GM21737 (cell line): ENCODE results near the gene OS9.
"Not testable (repeated sequence)": the region's sequence is repeated elsewhere in the genome, so short reads cannot be mapped to it uniquely, and the experiment has no call there.

Source experiments
- ATAC-seq: cut with Tn5 transposase; IDR thresholded peaks from one replicate; pipeline ENCODE4 v1.9.1; 2021; ENCODE audit warnings: mild to moderate bottlenecking, moderate library complexity; ENCODE audit not compliant: unreplicated experiment

The OS9 gene

DNA sequence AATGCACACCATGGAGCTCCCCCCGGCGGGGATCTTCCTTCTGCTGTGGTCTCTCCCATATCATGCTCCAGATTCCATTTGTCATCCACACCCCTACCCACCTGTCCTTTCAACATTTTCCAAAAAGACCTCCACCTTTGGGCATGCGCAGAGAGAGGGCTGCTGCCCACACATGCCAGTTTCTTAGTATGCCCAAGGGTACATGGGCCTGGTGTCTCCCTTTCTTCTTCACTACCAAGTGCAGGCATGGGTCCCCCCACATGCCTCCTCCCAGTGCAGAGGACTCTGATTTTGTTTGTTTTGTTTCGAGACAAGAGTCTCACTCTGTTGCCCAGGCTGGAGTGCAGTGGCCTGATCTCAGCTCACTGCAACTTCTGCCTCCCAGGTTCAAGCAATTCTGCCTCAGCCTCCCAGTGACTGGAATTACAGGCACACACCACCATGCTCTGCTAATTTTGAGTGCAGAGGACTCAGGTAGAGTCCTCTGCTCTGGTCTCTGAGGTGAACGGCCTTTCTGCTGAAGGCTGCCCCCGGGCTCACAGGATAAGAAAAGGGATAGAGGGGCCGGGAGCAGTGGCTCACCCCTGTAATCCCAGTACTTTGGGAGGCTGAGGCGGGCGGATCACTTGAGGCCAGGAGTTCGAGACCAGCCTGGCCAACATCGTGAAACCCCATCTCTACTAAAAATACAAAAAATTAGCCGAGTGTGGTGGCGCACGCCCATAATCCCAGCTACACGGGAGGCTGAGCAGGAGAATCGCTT, 28.1 kb downstream of the OS9 start:
- not testable (repeated sequence) for ATAC-seq

GRCh38 chr12:57722716-57723629, 29.0 kb downstream of the OS9 start:
- ATAC-seq: no peak

- no peak for ATAC-seq
Observed at GRCh38 chr12:57723630-57723962, 29.7 kb downstream of the OS9 start.

DNA sequence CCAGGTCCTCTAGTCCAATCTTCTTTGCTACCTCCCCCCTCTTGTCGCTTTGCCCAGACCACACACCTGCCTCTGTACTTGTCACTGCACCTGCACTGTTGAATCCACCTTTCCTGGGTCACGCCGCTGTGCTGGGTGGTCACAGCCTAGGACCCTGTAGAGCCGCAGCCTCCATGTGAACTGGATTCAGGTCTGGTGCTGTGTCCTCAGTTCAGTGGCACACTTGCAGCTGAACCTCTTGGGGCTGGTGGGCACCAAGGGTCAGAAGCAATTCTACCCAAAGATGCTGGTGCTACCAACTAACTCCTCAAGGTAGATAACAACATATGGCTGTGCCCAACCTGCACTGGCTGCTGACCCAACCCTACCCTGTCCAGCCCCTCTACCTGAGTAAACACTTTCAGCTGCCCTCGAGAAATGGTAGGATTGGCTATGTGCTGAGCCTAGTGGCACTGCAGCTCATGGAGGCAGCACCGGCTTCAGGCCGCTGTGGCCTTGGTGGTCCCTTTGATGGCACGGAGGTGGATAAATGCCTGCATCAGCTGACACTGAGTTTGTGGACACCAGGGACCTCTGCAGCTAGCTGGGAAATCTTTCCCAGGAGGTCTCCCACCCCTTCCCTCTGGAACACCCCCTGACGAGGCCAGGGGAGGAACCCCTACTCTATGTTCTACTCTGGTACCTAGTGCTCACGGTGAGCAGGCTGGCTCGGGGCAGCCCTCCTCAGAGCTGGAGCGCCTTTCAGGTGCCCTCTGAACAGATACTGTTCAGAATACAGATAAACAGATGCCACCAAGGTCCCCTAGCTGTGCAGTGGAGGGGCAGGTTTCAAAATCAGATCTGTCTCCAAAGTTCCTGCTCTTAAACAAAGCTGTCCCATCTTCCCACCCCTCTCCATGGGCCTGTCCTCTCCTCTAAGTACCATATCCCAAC, 30.3 kb downstream of the OS9 start:
- ATAC-seq: no peak

GRCh38 chr12:57724936-57725740, 31.2 kb downstream of the OS9 start:
- no peak for ATAC-seq

- no peak for ATAC-seq
Observed at GRCh38 chr12:57725851-57726150, 31.9 kb downstream of the OS9 start.

DNA sequence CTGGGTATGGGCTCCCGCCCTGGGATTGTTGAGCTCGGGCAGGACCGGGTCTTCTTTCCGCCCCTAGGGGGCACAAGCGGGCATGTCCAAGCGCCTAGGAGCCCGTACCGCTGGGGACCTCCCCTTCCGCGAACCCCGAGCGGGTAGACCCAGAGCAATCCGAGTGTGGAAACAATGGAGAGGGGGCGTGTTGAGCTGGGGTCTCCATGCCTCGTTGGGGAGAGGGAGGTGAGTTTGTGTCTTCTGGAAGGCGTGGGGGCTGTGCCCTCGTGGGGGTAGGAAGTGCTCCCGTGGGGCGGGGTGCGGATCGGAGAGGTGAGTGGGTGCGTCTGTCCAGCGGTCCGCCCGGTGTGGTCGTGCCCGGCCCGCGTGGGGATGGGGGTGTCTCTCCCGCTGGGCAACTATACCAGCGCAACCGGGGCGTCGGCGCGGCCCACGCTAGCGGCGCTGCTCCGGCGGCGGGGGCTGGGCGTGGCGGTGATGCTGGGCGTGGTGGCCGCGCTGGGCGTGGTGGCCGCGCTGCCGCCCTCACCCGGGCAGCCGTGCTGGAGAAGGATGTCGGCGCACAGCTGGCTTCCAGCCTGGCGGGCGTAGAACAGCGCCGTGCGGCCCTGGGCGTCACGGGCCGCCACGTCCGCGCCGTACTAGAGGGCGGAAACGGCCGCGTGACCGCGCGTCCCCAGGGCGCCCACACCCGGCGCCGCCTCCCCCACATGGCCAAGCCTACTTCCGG, 32.4 kb downstream of the OS9 start:
- ATAC-seq: no peak

- no peak for ATAC-seq
Observed at GRCh38 chr12:57726884-57727757, 33.2 kb downstream of the OS9 start.

- no peak for ATAC-seq
Observed at GRCh38 chr12:57727758-57728395, 33.9 kb downstream of the OS9 start.

DNA sequence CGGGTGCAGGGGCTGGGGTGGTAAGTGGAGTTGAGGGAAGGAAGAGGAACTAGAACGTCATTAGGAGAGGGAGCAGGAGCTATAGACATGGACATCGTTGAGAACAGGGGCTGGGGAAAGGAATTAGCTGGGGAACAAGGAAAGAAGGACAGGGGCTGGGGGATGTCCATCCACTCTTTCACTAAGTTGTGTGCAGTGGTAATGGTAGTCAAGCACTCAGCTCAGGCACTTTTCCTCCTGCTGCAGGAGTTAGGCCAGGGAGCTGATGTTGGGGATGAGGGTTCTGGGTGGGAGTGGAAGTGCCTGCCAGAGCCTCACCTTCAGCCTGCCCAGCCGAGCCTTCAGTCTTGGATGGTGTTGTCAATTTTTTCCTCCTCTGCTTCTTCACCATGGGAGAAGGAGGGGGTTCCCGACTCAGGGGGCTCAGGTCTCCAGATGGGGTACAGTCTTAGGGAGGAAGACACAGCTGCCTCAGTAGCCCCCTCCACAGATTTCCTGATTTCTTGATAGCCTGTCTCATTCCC, 35.5 kb downstream of the OS9 start:
- ATAC-seq: no peak

DNA sequence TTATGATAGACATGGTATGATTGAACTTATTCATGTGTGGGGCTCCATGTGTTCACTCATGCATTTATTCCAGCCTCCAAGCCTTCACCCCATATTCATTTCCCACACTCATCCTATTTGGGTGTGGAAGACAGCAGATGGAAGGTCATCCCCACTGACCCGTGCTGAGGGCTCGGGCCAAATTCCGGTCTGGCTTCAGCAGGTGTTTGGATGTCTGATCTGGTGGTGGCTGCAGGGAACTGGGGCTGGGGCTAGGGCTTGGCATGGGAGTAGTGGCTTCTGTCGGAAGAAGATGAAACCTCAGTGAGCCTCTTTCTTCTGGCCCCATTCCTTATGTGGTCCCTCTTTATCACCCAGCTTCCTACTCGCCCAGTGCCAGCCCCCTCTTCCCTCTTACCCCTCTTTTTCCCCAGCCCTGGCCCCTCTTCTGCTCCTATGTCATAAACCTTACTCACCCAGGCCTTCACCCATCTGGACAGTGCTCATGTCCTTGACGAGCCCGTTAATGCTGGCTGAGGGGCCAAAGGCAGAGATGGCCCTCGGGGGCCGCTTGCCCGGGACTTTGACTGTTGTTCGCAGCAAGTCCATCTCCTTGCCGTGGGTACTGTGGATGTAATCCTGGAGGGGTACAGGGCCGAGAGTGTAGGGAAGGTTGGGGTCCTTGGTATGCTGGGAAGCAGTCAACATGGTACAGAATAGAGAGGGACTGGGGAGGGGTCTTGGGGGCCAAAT, 36.6 kb downstream of the OS9 start:
- ATAC-seq: no peak

GRCh38 chr12:57731411-57732080, 37.6 kb downstream of the OS9 start:
- ATAC-seq: no peak

DNA sequence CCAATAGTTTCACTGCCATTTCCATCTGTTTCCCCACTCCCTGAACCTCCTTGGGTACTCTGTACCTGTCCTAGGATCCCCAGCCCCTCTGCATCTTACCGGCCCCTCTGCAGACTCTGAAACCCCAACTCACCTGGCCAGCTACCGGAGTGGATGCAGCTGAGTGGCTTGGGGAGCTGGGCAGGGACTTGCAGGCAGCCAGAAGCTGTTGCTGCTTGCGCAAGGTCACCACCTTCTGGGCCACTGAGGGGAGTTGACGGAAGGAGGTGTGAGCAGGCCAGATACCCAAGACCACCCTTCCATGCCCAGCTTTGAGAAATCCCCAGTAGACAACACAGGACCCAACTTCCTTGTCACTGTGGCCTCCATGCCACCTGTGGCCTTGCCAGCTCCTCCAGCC, 38.3 kb downstream of the OS9 start:
- ATAC-seq: no peak

DNA sequence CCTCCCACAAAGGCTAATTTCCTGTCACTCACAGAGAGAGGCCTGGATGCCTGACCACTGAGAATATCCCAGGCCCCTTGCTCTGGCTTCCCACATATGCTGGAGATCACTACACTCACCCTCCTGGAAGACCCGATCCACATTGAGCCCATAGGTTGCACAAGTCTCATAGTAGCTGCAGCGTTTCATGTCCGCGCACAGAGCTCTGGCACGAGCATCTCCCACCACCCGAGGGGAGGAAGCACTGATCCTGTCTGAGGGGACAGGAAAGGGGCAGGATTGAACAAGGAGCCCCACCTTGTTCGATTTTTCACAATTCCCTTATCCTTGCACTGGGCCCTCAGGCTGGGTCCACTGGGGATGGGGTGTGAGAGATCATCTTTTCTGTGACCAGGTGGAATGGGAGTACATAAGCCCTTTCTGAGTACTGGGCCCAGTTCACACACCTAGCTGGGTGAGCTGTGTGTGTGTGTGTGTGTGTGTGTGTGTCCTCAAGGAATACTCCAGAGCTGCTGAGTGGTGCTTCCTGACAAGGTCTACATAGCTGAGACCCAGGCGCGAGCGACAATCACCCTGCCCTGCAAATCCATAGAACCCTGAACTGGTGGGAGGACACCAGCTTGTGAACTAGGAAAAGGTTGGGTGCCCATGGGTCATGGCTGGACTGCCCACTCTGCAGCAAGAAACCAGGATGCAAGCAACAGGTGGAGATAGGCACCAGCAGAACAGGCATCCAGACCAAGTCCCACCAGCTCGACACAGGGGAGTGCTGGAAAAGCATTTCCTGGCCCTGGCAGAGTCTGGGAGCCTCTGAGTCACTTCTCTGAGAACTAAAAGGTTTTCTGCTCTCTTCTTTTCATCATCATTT, 39.0 kb downstream of the OS9 start:
- no peak for ATAC-seq

GRCh38 chr12:57733928-57734327, 40.0 kb downstream of the OS9 start:
- ATAC-seq: no peak

DNA sequence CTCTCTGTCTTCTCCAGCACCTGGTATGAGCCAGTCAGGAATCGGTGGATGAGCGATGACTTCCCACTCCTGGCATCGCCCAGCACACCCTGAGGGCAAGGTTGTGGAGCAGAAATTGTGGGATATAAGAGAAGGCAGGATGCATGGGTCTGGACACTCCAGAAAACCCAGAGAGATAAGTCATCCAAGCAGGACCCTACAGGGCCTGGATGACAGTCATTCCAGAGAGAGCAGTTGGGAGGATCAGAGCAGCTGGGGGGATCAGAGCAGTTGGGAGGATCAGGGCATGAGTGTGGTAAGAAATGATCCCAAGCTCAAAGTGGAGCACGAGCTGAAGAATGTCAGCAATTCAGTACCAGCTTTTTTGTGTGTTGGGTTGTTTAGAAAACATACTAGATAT, 40.7 kb downstream of the OS9 start:
- no peak for ATAC-seq
